Testis (tissue), 3 donors: ENCODE measurements around the gene ITM2C. TPM values are rescaled to one million over a fixed set of nuclear protein-coding genes. Genes with fewer than 3 reads are reported as not detected.
A peak's percentile ranks its signal among the peaks of the same experiment; 100 is the strongest.

Source experiments
- DNase-seq: peaks from one replicate; pipeline ENCODE4 v3.0.0-alpha.2; 2019
- H3K27ac ChIP-seq, 2 donors: fragments of 200-600 bp; sonication (generic); one replicate each; pipeline ENCODE4 v1.5.1; 2019
- H3K27me3 ChIP-seq: fragments of 200-600 bp; sonication (generic); one replicate; pipeline ENCODE4 v1.5.1; 2019
- H3K36me3 ChIP-seq: fragments of 200-600 bp; sonication (generic); one replicate; pipeline ENCODE4 v1.5.1; 2017; ENCODE audit warnings: low read depth; ENCODE audit errors: missing control alignments
- H3K4me1 ChIP-seq: fragments of 200-600 bp; sonication (generic); one replicate; pipeline ENCODE4 v1.5.1; 2019
- H3K4me3 ChIP-seq, 2 donors: fragments of 200-600 bp; sonication (generic); one replicate each; pipeline ENCODE4 v1.5.1; 2017 to 2019
- H3K9me3 ChIP-seq: fragments of 200-600 bp; sonication (generic); one replicate; pipeline ENCODE4 v1.5.1; 2017
- CTCF ChIP-seq, 3 experiments: fragments of 450-650 bp in 2 of 3; fragments of 200-600 bp in 1 of 3; sonication (generic) in 1 of 3; IDR thresholded peaks; one replicate each; pipeline ENCODE4 v1.5.1; 2016 to 2019; ENCODE audit warnings: antibody characterized with exemption in 3 of 3, mild to moderate bottlenecking in 2 of 3, moderate library complexity in 1 of 3
- POLR2A ChIP-seq: fragments of 450-650 bp; IDR thresholded peaks from one replicate; pipeline ENCODE4 v1.6.1; 2017; ENCODE audit warnings: antibody characterized with exemption, mild to moderate bottlenecking, moderate library complexity
- WGBS, 2 donors: methylation state at CpG; one replicate each; pipeline ENCODE4 v1.1.5; 2018; 5-methylcytosine and 5-hydroxymethylcytosine counted together
- intact Hi-C: fragments of 100-400 bp; cut with DNase I; formaldehyde crosslinking; loops from one replicate; pipeline ENCODE4 v1.15.1; 2023; ENCODE audit warnings: low total_unique reads
- polyA plus RNA-seq: library from polyadenylated mRNA; stranded (reverse); fragments of 350-450 nt; fragmentation: Illumina TruSeq; extraction: RNeasy Lipid Tissue Mini Kit (QIAGEN cat#74804); gene quantifications from one replicate; pipeline ENCODE4 v1.2.3, GENCODE V29; 2014; ENCODE audit warnings: low read depth, low replicate concordance; ENCODE audit not compliant: insufficient read depth
- total RNA-seq, 2 donors: library from RNA; depleted of rRNA; stranded (reverse); fragments of >200 nt; gene quantifications; one replicate each; pipeline ENCODE4 v1.2.3, GENCODE V29; 2016

Gene ITM2C
- total and polyA plus RNA-seq, 3 donors from 2014 or later: 53.7 to 95.7 (median 57.8) TPM

DNA sequence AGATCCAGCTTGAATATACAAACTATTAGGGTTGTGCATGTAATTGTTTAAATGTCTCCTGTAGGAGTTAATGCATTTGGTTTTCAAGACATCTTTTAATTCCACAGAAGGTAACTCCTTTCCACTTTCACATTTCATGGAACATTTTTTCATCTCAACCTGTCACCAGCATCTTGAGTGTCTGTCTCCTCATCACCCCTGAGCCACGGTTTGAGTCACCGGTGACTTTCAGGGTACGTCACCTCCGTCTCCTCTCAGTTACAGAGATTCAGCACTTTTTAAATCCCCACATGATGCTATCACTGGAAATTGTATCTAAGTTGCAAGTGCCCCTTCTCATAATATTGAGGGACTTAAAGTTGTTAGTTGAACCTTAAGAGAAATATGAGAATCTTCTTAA lies 35.0 kb downstream of the ITM2C start:
- H3K27ac ChIP-seq: no peak overlapping the region
- intact Hi-C loops: loop anchor here (10.0 kb wide), 1 partner anchor 85 kb away; no protein-coding TSS in a partner anchor
- DNase-seq: no peak
- no peaks in the 10 kb centered on the region for H3K9me3 ChIP-seq
- TF ChIP-seq POLR2A (no peak), CTCF (IDR thresholded peaks at IDR 0.05) (no peak)
- no peak overlapping the region for H3K4me3 ChIP-seq
- H3K4me1 ChIP-seq: no peaks in the 10 kb centered on the region
- H3K27me3 ChIP-seq: no peaks in the 10 kb centered on the region
- 92 to 93% methylated on average over 4 of the region's 4 CpGs for WGBS, 2 donors
- no peaks in the 10 kb centered on the region for H3K36me3 ChIP-seq

GRCh38 chr2:230900336-230900995 lies 35.7 kb downstream of the ITM2C start:
- Histone ChIP-seq H3K4me1 (no peaks in the 10 kb centered on the region), H3K27me3 (no peaks in the 10 kb centered on the region), H3K9me3 (no peaks in the 10 kb centered on the region), H3K36me3 (no peaks in the 10 kb centered on the region), H3K27ac (no peak overlapping the region), H3K4me3 (no peak overlapping the region)
- WGBS, 2 donors: 80 to 81% methylated on average over 10 of the region's 10 CpGs
- TF ChIP-seq POLR2A (no peak), CTCF (IDR thresholded peaks at IDR 0.05) (no peak)
- intact Hi-C loops: loop anchor here (10.0 kb wide), 1 partner anchor 84 kb away; no protein-coding TSS in a partner anchor
- DNase-seq: no peak

DNA sequence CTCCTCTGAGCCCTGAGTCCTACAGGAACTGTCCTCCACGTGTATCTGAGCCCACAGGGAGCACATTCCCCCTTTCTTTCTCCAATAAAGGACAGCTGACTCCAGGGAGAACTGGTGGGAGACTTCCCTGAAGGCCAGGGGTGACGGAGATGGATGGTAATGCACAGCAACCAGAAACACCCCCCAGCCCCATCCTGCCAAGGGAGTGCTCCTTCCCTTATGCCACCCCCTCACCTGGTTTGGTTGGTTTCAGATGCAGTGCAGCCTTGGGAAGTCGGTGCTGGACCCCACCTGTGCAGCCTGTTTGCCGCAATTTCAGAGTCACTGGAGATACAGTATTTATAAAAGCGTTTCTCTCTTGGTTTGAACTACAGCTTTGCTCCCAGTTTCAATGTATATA lies 36.3 kb downstream of the ITM2C start:
- no peak for DNase-seq
- H3K4me3 ChIP-seq: no peak overlapping the region
- 81 to 87% methylated on average over 5 of the region's 5 CpGs for WGBS, 2 donors

GRCh38 chr2:230902180-230902899 lies 37.6 kb downstream of the ITM2C start:
- no peaks in the 10 kb centered on the region for H3K27me3 ChIP-seq

More for the DNA sequence above, 36.3 kb downstream of the ITM2C start:
- no peaks in the 10 kb centered on the region for H3K27me3 ChIP-seq
- TF ChIP-seq CTCF (IDR thresholded peaks at IDR 0.05) (no peak), POLR2A (no peak)
- H3K36me3 ChIP-seq: no peaks in the 10 kb centered on the region
- H3K4me1 ChIP-seq: no peaks in the 10 kb centered on the region
- H3K27ac ChIP-seq: no peak overlapping the region
- no peaks in the 10 kb centered on the region for H3K9me3 ChIP-seq
- intact Hi-C loops: loop anchor here (10.0 kb wide), 1 partner anchor 84 kb away; no protein-coding TSS in a partner anchor

More at GRCh38 chr2:230902180-230902899, 37.6 kb downstream of the ITM2C start:
- DNase-seq: peak; percentile 67
- intact Hi-C loops: loop anchor here (10.0 kb wide), 1 partner anchor 82 kb away; no protein-coding TSS in a partner anchor
- Histone ChIP-seq H3K4me1 (no peaks in the 10 kb centered on the region), H3K9me3 (no peaks in the 10 kb centered on the region), H3K4me3 (no peak overlapping the region), H3K27ac (no peak overlapping the region), H3K36me3 (no peaks in the 10 kb centered on the region)
- TF ChIP-seq POLR2A: no peak
- TF ChIP-seq CTCF (IDR thresholded peaks at IDR 0.05): peak; percentile 40 to 54 (median 48)
- WGBS, 2 donors: 59 to 67% methylated on average over 7 to 8 of the region's 8 CpGs
